Heart left ventricle (tissue), 16 donors: ENCODE results near the gene AP3B1. TPM values are rescaled to one million over a fixed set of nuclear protein-coding genes. Genes with fewer than 3 reads are reported as not detected.

ENCODE experiments used
- ATAC-seq, 4 donors: fragments of 200-7000 bp; cut with Tn5 transposase; one replicate each; pipeline ENCODE4 v1.9.1; 2020 to 2022; ENCODE audit warnings: moderate library complexity in 4 of 4, mild to moderate bottlenecking in 3 of 4, moderate number of reproducible peaks in 1 of 4
- DNase-seq, 5 donors: peaks; one replicate each; pipeline ENCODE4 v3.0.0-alpha.2; 2020
- H3K27ac ChIP-seq, 12 donors: fragments of 200-600 bp; sonication (generic) in 4 of 12; one replicate each; pipeline versions ENCODE4 v1.5.0 to v1.8.0; 2016 to 2022; ENCODE audit warnings: mild to moderate bottlenecking in 2 of 12
- H3K27me3 ChIP-seq, 9 donors: fragments of 200-600 bp; sonication (generic) in 2 of 9; one replicate each; pipeline versions ENCODE4 v1.5.1 to v1.8.0; 2016 to 2022; ENCODE audit warnings: mild to moderate bottlenecking in 3 of 9
- H3K36me3 ChIP-seq, 9 donors: fragments of 200-600 bp; sonication (generic) in 2 of 9; one replicate each; pipeline versions ENCODE4 v1.5.0 to v1.8.0; 2018 to 2022; ENCODE audit warnings: mild to moderate bottlenecking in 2 of 9
- H3K4me1 ChIP-seq, 12 donors: fragments of 200-600 bp; sonication (generic) in 4 of 12; one replicate each; pipeline versions ENCODE4 v1.5.0 to v1.8.0; 2016 to 2022; ENCODE audit warnings: mild to moderate bottlenecking in 3 of 12
- H3K4me3 ChIP-seq, 12 donors: fragments of 200-600 bp; sonication (generic) in 4 of 12; one replicate each; pipeline versions ENCODE4 v1.5.0 to v1.8.0; 2017 to 2022; ENCODE audit warnings: mild to moderate bottlenecking in 9 of 12, moderate library complexity in 4 of 12
- H3K9me3 ChIP-seq, 12 donors: fragments of 200-600 bp; sonication (generic) in 4 of 12; one replicate each; pipeline versions ENCODE4 v1.5.0 to v1.8.0; 2016 to 2022; ENCODE audit warnings: mild to moderate bottlenecking in 1 of 12
- POLR2A ChIP-seq, 2 donors: fragments of 450-650 bp; IDR thresholded peaks; one replicate each; pipeline ENCODE4 v1.6.1; 2017; ENCODE audit warnings: antibody characterized with exemption in 2 of 2, mild to moderate bottlenecking in 2 of 2, moderate library complexity in 2 of 2
- WGBS, 4 donors: extraction: QIAGEN DNeasy Blood & Tissue Kit in 2 of 4; methylation state at CpG; one replicate each; pipeline versions ENCODE4 v1.1.5 to v1.1.7; 2013 to 2018; 5-methylcytosine and 5-hydroxymethylcytosine counted together
- intact Hi-C, 10 donors: fragments of 100-400 bp; cut with DNase I; formaldehyde crosslinking; loops; one replicate each; pipeline versions ENCODE4 v1.11.1 to v1.14.2; 2022
- polyA plus RNA-seq, 2 donors: library from polyadenylated mRNA; stranded (reverse); fragments of 200-250 nt; gene quantifications; one replicate each; pipeline ENCODE4 v1.2.3, GENCODE V29; 2013
- total RNA-seq, 9 donors: library from RNA; depleted of rRNA in 2 of 9; stranded (reverse); fragments of >200 nt in 2 of 9; fragmentation: NEBNext Ultra II Directional in 3 of 9; extraction: Animal tissue kit (Norgen Biotek cat#: 25700) in 3 of 9; gene quantifications; one replicate each; pipeline versions ENCODE4 v1.1.0 to v1.2.4, GENCODE V29; 2016 to 2023
- TF ChIP-seq, protein P1 (sequence below), 12 donors: fragments of 200-600 bp; sonication (generic) in 4 of 12; IDR thresholded peaks; one replicate each; pipeline versions ENCODE4 v1.5.0 to v1.8.0; 2018 to 2022; ENCODE audit warnings: antibody characterized with exemption in 12 of 12, mild to moderate bottlenecking in 5 of 12
- donor health status: ischemic (EF 13 %, LVEDD 7.1; RV severe dilation, severe dysfunction).
- donor health status: healthy with polysubstance abuse.
- donor health status: DM: no; HTN: yes; CAD: no.
- donor health status: DM: no; HTN: no; CAD: no.
- donor health status: ischemic (EF 25% LVEDD 6.9; RV normal size, moderate dysfunction).
- donor health status: ischemic (EF 25% LVEDD 5.7; RV mildly dilated, moderate dysfunction).
- donor health status: healthy.
- donor health status: DM: yes; HTN: yes; CAD: no.
- donor health status: ischemic (EF 35%, LVEDD 5.7; RV mildly dilated, moderate dysfunction).
- donor health status: nonischemic (EF 11% LVEDD 7.7; RV severe dilation, severe dysfunction).
- donor health status: DM: yes; HTN: yes; CAD: no.
- donor health status: PGD.
- donor health status: ischemic (EF 29% LVEDD 5.4; RV normal size, mild dysfunction).
- donor health status: nonischemic (EF 23%, LVEDD 6.1; RV moderate dilation, normal function).

Gene AP3B1
- total and polyA plus RNA-seq, 11 donors: 14.4 to 33.7 (median 25.2) TPM

DNA sequence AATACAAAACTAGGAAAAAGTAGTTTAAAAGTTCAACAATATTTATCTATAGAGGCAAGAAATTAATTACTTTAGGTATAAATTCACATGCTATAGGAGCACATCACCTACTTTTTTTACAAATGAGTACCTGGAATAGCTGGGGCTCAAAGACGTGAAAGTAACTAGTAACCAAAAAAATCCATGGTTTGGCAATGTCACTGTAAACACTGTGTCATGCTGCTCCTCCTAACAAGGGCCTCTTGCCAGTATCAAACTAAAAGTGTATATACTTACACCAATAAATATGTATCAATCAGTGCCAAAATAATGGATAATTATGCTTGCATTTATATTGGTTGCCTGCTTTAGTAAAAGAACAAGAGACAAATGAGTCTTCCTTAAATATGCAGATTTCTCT, 78.9 kb downstream of the AP3B1 start:
- 94 to 96% (median 95%) methylated on average over 1 of the region's 1 CpG for WGBS, 4 donors
- H3K36me3 ChIP-seq: peaks cover 0 to 26% (median 18%) of the 10 kb centered on the region in 9 donors
- H3K4me1 ChIP-seq: no peaks in the 10 kb centered on the region
- H3K9me3 ChIP-seq: no peaks in the 10 kb centered on the region
- DNase-seq (no peak), ATAC-seq (no peak)
- TF ChIP-seq, protein P1, sequence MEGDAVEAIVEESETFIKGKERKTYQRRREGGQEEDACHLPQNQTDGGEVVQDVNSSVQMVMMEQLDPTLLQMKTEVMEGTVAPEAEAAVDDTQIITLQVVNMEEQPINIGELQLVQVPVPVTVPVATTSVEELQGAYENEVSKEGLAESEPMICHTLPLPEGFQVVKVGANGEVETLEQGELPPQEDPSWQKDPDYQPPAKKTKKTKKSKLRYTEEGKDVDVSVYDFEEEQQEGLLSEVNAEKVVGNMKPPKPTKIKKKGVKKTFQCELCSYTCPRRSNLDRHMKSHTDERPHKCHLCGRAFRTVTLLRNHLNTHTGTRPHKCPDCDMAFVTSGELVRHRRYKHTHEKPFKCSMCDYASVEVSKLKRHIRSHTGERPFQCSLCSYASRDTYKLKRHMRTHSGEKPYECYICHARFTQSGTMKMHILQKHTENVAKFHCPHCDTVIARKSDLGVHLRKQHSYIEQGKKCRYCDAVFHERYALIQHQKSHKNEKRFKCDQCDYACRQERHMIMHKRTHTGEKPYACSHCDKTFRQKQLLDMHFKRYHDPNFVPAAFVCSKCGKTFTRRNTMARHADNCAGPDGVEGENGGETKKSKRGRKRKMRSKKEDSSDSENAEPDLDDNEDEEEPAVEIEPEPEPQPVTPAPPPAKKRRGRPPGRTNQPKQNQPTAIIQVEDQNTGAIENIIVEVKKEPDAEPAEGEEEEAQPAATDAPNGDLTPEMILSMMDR (IDR thresholded peaks at IDR 0.05): no peak
- no peak for TF ChIP-seq POLR2A (IDR thresholded peaks at IDR 0.05)
- intact Hi-C loops: no loop called here
- H3K27me3 ChIP-seq: no peaks in the 10 kb centered on the region
- H3K4me3 ChIP-seq: no peak overlapping the region
- H3K27ac ChIP-seq: no peak overlapping the region

DNA sequence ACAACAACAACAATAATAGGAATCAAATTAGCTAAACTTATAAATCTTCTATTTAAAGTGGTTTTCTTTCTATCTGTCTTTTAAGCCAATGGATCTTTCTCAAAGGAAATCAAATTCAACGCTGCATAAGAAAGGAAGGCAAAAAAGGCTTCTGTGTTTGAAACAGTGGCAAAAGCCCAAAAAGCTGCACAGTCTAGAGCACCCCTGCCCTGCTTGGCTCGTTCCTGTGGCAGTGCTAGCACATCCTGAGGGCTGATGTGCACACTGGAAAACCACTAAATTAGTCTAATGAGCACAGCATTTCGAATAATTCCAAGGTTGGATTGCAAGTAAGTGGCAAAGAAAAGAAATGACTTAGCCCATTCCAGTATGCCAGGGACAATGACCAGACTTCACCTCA, 80.7 kb downstream of the AP3B1 start:
- H3K4me3 ChIP-seq: no peak overlapping the region
- 91 to 97% (median 91%) methylated on average over 3 of the region's 3 CpGs for WGBS, 4 donors
- intact Hi-C loops: no loop called here
- TF ChIP-seq, protein P1 (IDR thresholded peaks at IDR 0.05): no peak
- TF ChIP-seq POLR2A (IDR thresholded peaks at IDR 0.05): no peak
- H3K4me1 ChIP-seq: no peaks in the 10 kb centered on the region
- DNase-seq (no peak), ATAC-seq (no peak)
- H3K9me3 ChIP-seq: no peaks in the 10 kb centered on the region
- no peak overlapping the region for H3K27ac ChIP-seq
- H3K27me3 ChIP-seq: no peaks in the 10 kb centered on the region
- peaks cover 0 to 26% (median 18%) of the 10 kb centered on the region in 9 donors for H3K36me3 ChIP-seq

DNA sequence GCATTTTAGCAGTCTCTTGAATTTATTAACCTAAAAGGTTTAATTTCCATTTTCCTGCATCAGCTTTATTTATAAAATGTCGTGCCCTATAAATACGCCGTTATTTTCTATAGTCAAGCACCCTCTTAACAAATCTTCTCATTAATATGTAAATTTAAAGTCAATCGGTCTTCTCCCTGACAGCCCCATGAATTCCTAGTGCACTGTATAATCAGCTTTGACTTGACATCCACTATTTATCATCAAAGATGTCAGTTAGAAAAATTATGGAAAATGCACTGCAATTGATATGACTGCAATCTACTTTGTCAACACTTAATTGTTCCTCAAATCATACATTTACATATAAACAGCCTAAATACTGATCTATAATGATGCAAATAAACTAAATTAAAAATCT, 83.4 kb downstream of the AP3B1 start:
- Histone ChIP-seq H3K27me3 (no peaks in the 10 kb centered on the region), H3K4me1 (no peaks in the 10 kb centered on the region), H3K9me3 (no peaks in the 10 kb centered on the region), H3K4me3 (no peak overlapping the region), H3K27ac (no peak overlapping the region), H3K36me3 (peaks cover 0 to 36% (median 24%) of the 10 kb centered on the region in 9 donors)
- ATAC-seq: no peak
- DNase-seq: no peak
- intact Hi-C loops: no loop called here
- WGBS, 4 donors: 80 to 98% (median 89%) methylated on average over 4 of the region's 4 CpGs
- TF ChIP-seq, protein P1 (IDR thresholded peaks at IDR 0.05): no peak
- TF ChIP-seq POLR2A (IDR thresholded peaks at IDR 0.05): no peak

DNA sequence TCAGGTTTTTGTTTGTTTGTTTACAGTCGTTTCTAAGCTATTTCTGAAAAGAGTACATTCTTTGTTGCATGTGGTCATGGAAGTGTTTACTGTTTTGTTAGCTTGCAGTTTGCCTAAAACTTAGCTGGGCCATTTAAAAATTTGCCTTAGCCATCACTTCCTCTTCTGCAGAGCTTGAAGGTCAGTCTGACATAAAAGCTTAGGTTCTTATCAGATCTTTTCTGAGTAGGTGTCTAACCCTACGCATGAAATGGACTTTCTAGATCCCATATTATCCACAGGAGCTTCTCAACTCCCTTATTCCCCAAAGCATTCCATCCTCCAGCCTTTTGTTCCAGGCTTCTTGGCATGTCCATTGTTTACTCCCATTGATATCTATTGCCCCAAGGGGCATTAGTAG, 90.3 kb downstream of the AP3B1 start:
- WGBS, 4 donors: 85 to 94% (median 89%) methylated on average over 2 of the region's 2 CpGs
- Histone ChIP-seq H3K27me3 (no peaks in the 10 kb centered on the region), H3K27ac (no peak overlapping the region), H3K4me3 (no peak overlapping the region), H3K36me3 (peaks cover 0 to 30% (median 9%) of the 10 kb centered on the region in 9 donors), H3K9me3 (no peaks in the 10 kb centered on the region), H3K4me1 (no peaks in the 10 kb centered on the region)
- TF ChIP-seq, protein P1 (IDR thresholded peaks at IDR 0.05): no peak
- TF ChIP-seq POLR2A (IDR thresholded peaks at IDR 0.05): no peak
- DNase-seq: no peak
- ATAC-seq: no peak
- intact Hi-C loops: no loop called here
